H9 (cell line): ENCODE results near the gene RGL1. TPM values are rescaled to one million over a fixed set of nuclear protein-coding genes. Genes with fewer than 3 reads are reported as not detected.

Experiments used
- DNase-seq: peaks from one replicate; pipeline ENCODE4 v3.0.0-alpha.2; 2017
- H2AFZ ChIP-seq: one replicate; pipeline ENCODE4 v1.6.1; 2013; ENCODE audit warnings: mild to moderate bottlenecking, low read length, control low read depth, moderate library complexity
- H2AK5ac ChIP-seq: 2 replicates; pipeline ENCODE4 v1.6.1; 2013; ENCODE audit warnings: low read length, control low read depth, mixed read lengths; ENCODE audit not compliant: insufficient read length
- H2BK120ac ChIP-seq: one replicate; pipeline ENCODE4 v1.6.1; 2013; ENCODE audit warnings: low read depth, mild to moderate bottlenecking, low read length, control low read depth, inconsistent platforms; ENCODE audit not compliant: poor library complexity, severe bottlenecking
- H2BK12ac ChIP-seq: 2 replicates; pipeline ENCODE4 v1.6.1; 2013; ENCODE audit warnings: low read length, control low read depth, mixed read lengths, low read depth; ENCODE audit not compliant: insufficient read length
- H2BK15ac ChIP-seq: 2 replicates; pipeline ENCODE4 v1.6.1; 2013; ENCODE audit warnings: low read depth, low read length, control low read depth
- H2BK20ac ChIP-seq: one replicate; pipeline ENCODE4 v1.6.1; 2013; ENCODE audit warnings: low read depth, mild to moderate bottlenecking, low read length, control low read depth, inconsistent platforms; ENCODE audit not compliant: poor library complexity, severe bottlenecking
- H2BK5ac ChIP-seq: 2 replicates; pipeline ENCODE4 v1.6.1; 2013; ENCODE audit warnings: low read length, control low read depth, mixed read lengths; ENCODE audit not compliant: insufficient read length
- H3K14ac ChIP-seq: 2 replicates; pipeline ENCODE4 v1.6.1; 2013; ENCODE audit warnings: low read length, control low read depth; ENCODE audit not compliant: insufficient read depth
- H3K18ac ChIP-seq: 2 replicates; pipeline ENCODE4 v1.6.1; 2013; ENCODE audit warnings: low read depth, mild to moderate bottlenecking, mixed read lengths, low read length, control low read depth; ENCODE audit not compliant: insufficient read length
- H3K23ac ChIP-seq: 2 replicates; pipeline ENCODE4 v1.6.1; 2013; ENCODE audit warnings: low read length, control low read depth, mixed read lengths, low read depth; ENCODE audit not compliant: insufficient read length
- H3K23me2 ChIP-seq: 2 replicates; pipeline ENCODE4 v1.6.1; 2013; ENCODE audit warnings: low read depth, mild to moderate bottlenecking, mixed read lengths, low read length, control low read depth; ENCODE audit not compliant: insufficient read length, poor library complexity, severe bottlenecking
- H3K27ac ChIP-seq: 2 replicates; pipeline ENCODE4 v1.5.1; 2013; ENCODE audit warnings: low read length, control low read depth, mixed read lengths, low read depth; ENCODE audit not compliant: insufficient read length
- H3K27me3 ChIP-seq: 2 replicates; pipeline ENCODE4 v1.6.1; 2013; ENCODE audit warnings: low read length, control low read depth, inconsistent platforms; ENCODE audit not compliant: insufficient read depth
- H3K4ac ChIP-seq: 2 replicates; pipeline ENCODE4 v1.6.1; 2013; ENCODE audit warnings: low read depth, mild to moderate bottlenecking, control low read depth, inconsistent platforms, low read length, moderate library complexity
- H3K4me1 ChIP-seq: 2 replicates; pipeline ENCODE4 v1.6.1; 2013; ENCODE audit warnings: low read length, control low read depth, inconsistent platforms; ENCODE audit not compliant: insufficient read depth
- H3K4me2 ChIP-seq: 2 replicates; pipeline ENCODE4 v1.6.1; 2013; ENCODE audit warnings: low read length, control low read depth, mixed read lengths; ENCODE audit not compliant: insufficient read length, insufficient read depth
- H3K56ac ChIP-seq: 2 replicates; pipeline ENCODE4 v1.6.1; 2013; ENCODE audit warnings: low read depth, mild to moderate bottlenecking, mixed read lengths, low read length, control low read depth; ENCODE audit not compliant: insufficient read length
- H3K79me1 ChIP-seq: 2 replicates; pipeline ENCODE4 v1.6.1; 2013; ENCODE audit warnings: low read depth, mild to moderate bottlenecking, moderate library complexity, low read length, control low read depth, inconsistent platforms; ENCODE audit not compliant: insufficient read depth, poor library complexity, severe bottlenecking
- H3K79me2 ChIP-seq: 2 replicates; pipeline ENCODE4 v1.6.1; 2013; ENCODE audit warnings: low read length, control low read depth, inconsistent platforms; ENCODE audit not compliant: insufficient read depth
- H3K9ac ChIP-seq: 2 replicates; pipeline ENCODE4 v1.6.1; 2013; ENCODE audit warnings: low read length, control low read depth, mixed read lengths; ENCODE audit not compliant: insufficient read length; ENCODE audit errors: extremely low read depth
- H3K9me3 ChIP-seq: one replicate; pipeline ENCODE4 v1.6.1; 2013; ENCODE audit warnings: low read depth, low read length, inconsistent platforms; ENCODE audit not compliant: control insufficient read depth
- H3T11ph ChIP-seq: one replicate; pipeline ENCODE4 v1.6.1; 2013; ENCODE audit warnings: mild to moderate bottlenecking, low read length, control low read depth, inconsistent platforms
- H4K20me1 ChIP-seq: one replicate; pipeline ENCODE4 v1.6.1; 2013; ENCODE audit not compliant: control insufficient read depth, insufficient read length, insufficient read depth
- H4K5ac ChIP-seq: 2 replicates; pipeline ENCODE4 v1.6.1; 2013; ENCODE audit warnings: low read depth, mild to moderate bottlenecking, mixed read lengths, low read length, control low read depth; ENCODE audit not compliant: insufficient read length
- H4K8ac ChIP-seq: replicated peaks from 2 replicates; pipeline ENCODE4 v1.6.1; 2013; ENCODE audit warnings: low read length, control low read depth, mixed read lengths, low read depth; ENCODE audit not compliant: insufficient read length
- H4K91ac ChIP-seq: 2 replicates; pipeline ENCODE4 v1.6.1; 2013; ENCODE audit warnings: low read depth, mild to moderate bottlenecking, moderate library complexity, mixed read lengths, low read length, control low read depth; ENCODE audit not compliant: insufficient read length
- H3K27ac Mint-ChIP-seq, 3 experiments: 2 replicates in 2 of 3; 3 replicates in 1 of 3; pipeline ENCODE4 v1.8.0; 2020 to 2021; ENCODE audit warnings: mixed read lengths in 3 of 3, mild to moderate bottlenecking in 1 of 3, moderate library complexity in 1 of 3
- H3K27me3 Mint-ChIP-seq: 2 replicates; pipeline ENCODE4 v1.8.0; 2021; ENCODE audit warnings: low read depth, mild to moderate bottlenecking, moderate library complexity, mixed read lengths
- H3K36me3 Mint-ChIP-seq, 3 experiments: 2 replicates in 2 of 3; 3 replicates in 1 of 3; pipeline ENCODE4 v1.8.0; 2020 to 2021; ENCODE audit warnings: low read depth in 3 of 3, mixed read lengths in 3 of 3; ENCODE audit not compliant: insufficient read depth in 1 of 3
- H3K4me1 Mint-ChIP-seq, 2 experiments: 2 replicates each; pipeline ENCODE4 v1.8.0; 2020; ENCODE audit warnings: mixed read lengths in 2 of 2
- H3K4me3 Mint-ChIP-seq, 2 experiments: 2 replicates in 1 of 2; 3 replicates in 1 of 2; pipeline ENCODE4 v1.8.0; 2020 to 2021; ENCODE audit warnings: mild to moderate bottlenecking in 2 of 2, mixed read lengths in 2 of 2, moderate library complexity in 1 of 2
- H3K9me3 Mint-ChIP-seq, 2 experiments: 2 replicates in 1 of 2; 3 replicates in 1 of 2; pipeline ENCODE4 v1.8.0; 2020; ENCODE audit warnings: mild to moderate bottlenecking in 2 of 2, mixed read lengths in 2 of 2, moderate library complexity in 1 of 2
- CTCF ChIP-seq: fragments of 200-600 bp; sonication (generic); conservative IDR thresholded peaks from 3 replicates; pipeline ENCODE4 v1.8.0; 2021; ENCODE audit warnings: antibody characterized with exemption, mild to moderate bottlenecking
- WGBS: extraction: QIAGEN DNeasy Blood & Tissue Kit; methylation state at CpG from one replicate; pipeline ENCODE4 v1.1.7; 2013; ENCODE audit warnings: missing lambda C conversion rate, low lambda C conversion rate, mixed read lengths; ENCODE audit not compliant: insufficient read length; ENCODE audit errors: extremely low coverage; 5-methylcytosine and 5-hydroxymethylcytosine counted together
- total RNA-seq: library from RNA; stranded (reverse); gene quantifications from 2 replicates; pipeline ENCODE4 v1.2.1, GENCODE V29; 2021

The RGL1 gene
- total RNA-seq, 1 experiment from 2014 or later = 1.4 TPM

GRCh38 chr1:183758913-183759312 lies 46.0 kb upstream of the RGL1 start:
- Histone ChIP-seq H4K20me1 (no peaks in the 10 kb centered on the region), H3K27ac (no peak overlapping the region), H3K23ac (no peak overlapping the region), H2BK120ac (no peak overlapping the region), H2BK5ac (no peak overlapping the region), H3K4me1 (peaks cover 3% of the 10 kb centered on the region; the same call in 1 of the 2 replicates), H4K5ac (no peak overlapping the region), H2AFZ (no peak overlapping the region), H3K56ac (no peak overlapping the region), H3K4me2 (no peak overlapping the region), H2AK5ac (no peak overlapping the region), H3K9ac (no peak overlapping the region), H3K79me1 (no peaks in the 10 kb centered on the region), H2BK12ac (no peak overlapping the region), H4K91ac (no peak overlapping the region), H3K23me2 (no peaks in the 10 kb centered on the region), H2BK20ac (no peak overlapping the region), H3K9me3 (peaks cover 2% of the 10 kb centered on the region), H3K14ac (no peak overlapping the region), H4K8ac (no peak overlapping the region), H3K18ac (no peak overlapping the region), H3T11ph (no peak overlapping the region), H3K79me2 (no peaks in the 10 kb centered on the region), H2BK15ac (no peak overlapping the region), H3K27me3 (no peaks in the 10 kb centered on the region), H3K4ac (no peak overlapping the region)
- H3K27me3 Mint-ChIP-seq = no peaks in the 10 kb centered on the region
- no CpG with 5 or more reads among the region's 3 CpGs for WGBS
- H3K36me3 Mint-ChIP-seq = peaks cover 1 to 5% (median 3%) of the 10 kb centered on the region in 3 experiments; a peak in 6 of 7 replicates
- H3K4me1 Mint-ChIP-seq = peaks cover 8% of the 10 kb centered on the region in 2 experiments
- no peak overlapping the region for H3K27ac Mint-ChIP-seq
- no peak for TF ChIP-seq CTCF
- peaks cover 2 to 3% of the 10 kb centered on the region in 2 experiments; a peak in 3 of 5 replicates for H3K9me3 Mint-ChIP-seq
- no peak for DNase-seq
- H3K4me3 Mint-ChIP-seq = no peak overlapping the region
